Measurements from ENCODE around the gene SCN4A.

SCN4A gene

GRCh38 chr17:63974594-63975192 lies 2.0 kb upstream of the SCN4A start:
- no peak overlapping the region for H3K27ac ChIP-seq (ENCODE audit: low read length)

GRCh38 chr17:63973930-63974593 lies 1.3 kb upstream of the SCN4A start:
- H3K79me2 ChIP-seq (ENCODE audit: insufficient read depth, low read length) = no peaks in the 10 kb centered on the region
- no peak overlapping the region for H3K4me3 ChIP-seq (ENCODE audit: low read depth in 1 of 2, low read length in 2 of 2)
- no peaks in the 10 kb centered on the region for H3K9me3 ChIP-seq (ENCODE audit: insufficient read depth, low read length, severe bottlenecking)
- no peaks in the 10 kb centered on the region for H4K20me1 ChIP-seq (ENCODE audit: insufficient read depth, low read length)
- H3K4me2 ChIP-seq (ENCODE audit: insufficient read depth, low read length) = no peak overlapping the region
- H3K27me3 ChIP-seq (ENCODE audit: insufficient read depth, low read length, poor library complexity) = no peaks in the 10 kb centered on the region
- no peak overlapping the region for H2AFZ ChIP-seq (ENCODE audit: low read depth, low read length)
- ATAC-seq (ENCODE audit: insufficient read depth, low read depth) (no peak), DNase-seq (no peak)
- H3K9ac ChIP-seq (ENCODE audit: low read depth, low read length) = no peak overlapping the region
- H3K4me1 ChIP-seq (ENCODE audit: insufficient read depth, low read length) = no peaks in the 10 kb centered on the region
- TF ChIP-seq EZH2 (IDR thresholded peaks at IDR 0.05; ENCODE audit: borderline replicate concordance, low read depth, low read length, severe bottlenecking) = no peak
- TF ChIP-seq CTCF (IDR thresholded peaks at IDR 0.05; ENCODE audit: borderline replicate concordance, extremely low read depth, low read length, poor library complexity, severe bottlenecking) = no peak
- H3K36me3 ChIP-seq (ENCODE audit: insufficient read depth, low read length) = no peaks in the 10 kb centered on the region
- no peak overlapping the region for H3K27ac ChIP-seq (ENCODE audit: low read length)

More at GRCh38 chr17:63974594-63975192, 2.0 kb upstream of the SCN4A start:
- no peaks in the 10 kb centered on the region for H3K9me3 ChIP-seq (ENCODE audit: insufficient read depth, low read length, severe bottlenecking)
- H2AFZ ChIP-seq (ENCODE audit: low read depth, low read length) = no peak overlapping the region
- H3K36me3 ChIP-seq (ENCODE audit: insufficient read depth, low read length) = no peaks in the 10 kb centered on the region
- no peak overlapping the region for H3K4me2 ChIP-seq (ENCODE audit: insufficient read depth, low read length)
- H3K4me3 ChIP-seq (ENCODE audit: low read depth in 1 of 2, low read length in 2 of 2) = no peak overlapping the region
- H4K20me1 ChIP-seq (ENCODE audit: insufficient read depth, low read length) = no peaks in the 10 kb centered on the region
- DNase-seq (no peak), ATAC-seq (ENCODE audit: insufficient read depth, low read depth) (no peak)
- H3K4me1 ChIP-seq (ENCODE audit: insufficient read depth, low read length) = no peaks in the 10 kb centered on the region
- H3K79me2 ChIP-seq (ENCODE audit: insufficient read depth, low read length) = no peaks in the 10 kb centered on the region
- H3K9ac ChIP-seq (ENCODE audit: low read depth, low read length) = no peak overlapping the region
- TF ChIP-seq CTCF (IDR thresholded peaks at IDR 0.05; ENCODE audit: borderline replicate concordance, extremely low read depth, low read length, poor library complexity, severe bottlenecking) (no peak), EZH2 (IDR thresholded peaks at IDR 0.05; ENCODE audit: borderline replicate concordance, low read depth, low read length, severe bottlenecking) (no peak)
- no peaks in the 10 kb centered on the region for H3K27me3 ChIP-seq (ENCODE audit: insufficient read depth, low read length, poor library complexity)

GRCh38 chr17:63973247-63973646 lies 529 bp upstream of the SCN4A start:
- DNase-seq (no peak), ATAC-seq (ENCODE audit: insufficient read depth, low read depth) (no peak)
- H3K9me3 ChIP-seq (ENCODE audit: insufficient read depth, low read length, severe bottlenecking) = no peaks in the 10 kb centered on the region
- TF ChIP-seq EZH2 (IDR thresholded peaks at IDR 0.05; ENCODE audit: borderline replicate concordance, low read depth, low read length, severe bottlenecking) (no peak), CTCF (IDR thresholded peaks at IDR 0.05; ENCODE audit: borderline replicate concordance, extremely low read depth, low read length, poor library complexity, severe bottlenecking) (no peak)
- no peak overlapping the region for H2AFZ ChIP-seq (ENCODE audit: low read depth, low read length)
- no peak overlapping the region for H3K9ac ChIP-seq (ENCODE audit: low read depth, low read length)
- H3K79me2 ChIP-seq (ENCODE audit: insufficient read depth, low read length) = no peaks in the 10 kb centered on the region
- H4K20me1 ChIP-seq (ENCODE audit: insufficient read depth, low read length) = no peaks in the 10 kb centered on the region
- no peak overlapping the region for H3K4me2 ChIP-seq (ENCODE audit: insufficient read depth, low read length)
- no peaks in the 10 kb centered on the region for H3K27me3 ChIP-seq (ENCODE audit: insufficient read depth, low read length, poor library complexity)
- H3K4me1 ChIP-seq (ENCODE audit: insufficient read depth, low read length) = no peaks in the 10 kb centered on the region
- no peaks in the 10 kb centered on the region for H3K36me3 ChIP-seq (ENCODE audit: insufficient read depth, low read length)
- no peak overlapping the region for H3K27ac ChIP-seq (ENCODE audit: low read length)
- H3K4me3 ChIP-seq (ENCODE audit: low read depth in 1 of 2, low read length in 2 of 2) = no peak overlapping the region

All from DND-41 (cell line).